Dedifferentiated amniotic fluid mesenchymal stem cell (primary cell): Measurements from ENCODE around the gene KRT79.

Experiments
- DNase-seq: peaks from one replicate; pipeline ENCODE4 v3.0.0-alpha.2; 2016; ENCODE audit errors: extremely low spot score

Gene KRT79

GRCh38 chr12:52835271-52836041, 1.3 kb upstream of the KRT79 start:
- no peak for DNase-seq

DNA sequence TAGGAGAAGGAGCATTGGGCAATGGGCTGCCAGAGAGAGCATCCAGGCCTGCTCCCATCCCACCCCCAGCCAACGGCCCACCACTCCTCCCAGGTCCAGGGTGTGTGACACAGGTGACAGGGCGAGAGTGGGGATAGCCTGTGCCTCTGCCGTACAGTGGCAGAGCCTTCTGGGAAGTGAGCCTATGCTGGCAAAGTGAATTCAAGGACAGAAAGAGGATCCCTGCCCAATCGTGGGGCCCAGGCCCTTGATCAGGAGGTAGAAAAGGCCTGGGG, 553 bp upstream of the KRT79 start:
- no peak for DNase-seq

GRCh38 chr12:52832985-52833905, 866 bp downstream of the KRT79 start:
- no peak for DNase-seq

DNA sequence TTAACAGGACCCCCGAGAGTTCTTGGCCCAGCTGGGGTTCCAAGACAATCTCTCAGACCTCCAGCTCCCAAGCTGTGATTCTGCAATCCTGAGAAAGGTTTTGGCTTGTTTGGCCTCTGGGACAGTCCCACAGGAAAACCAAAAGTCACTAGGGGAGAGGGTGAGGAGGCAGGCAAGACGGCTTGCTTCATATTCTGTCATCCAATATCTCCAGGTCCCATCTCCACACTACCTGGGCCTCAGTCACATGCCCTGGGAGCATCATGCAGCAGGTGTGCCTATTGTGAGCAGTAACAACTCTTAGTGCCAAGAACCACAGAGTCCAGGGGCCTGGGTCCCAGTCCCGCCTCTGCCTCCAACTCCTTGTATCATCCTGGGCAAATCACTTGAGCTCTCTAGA, 1.7 kb downstream of the KRT79 start:
- DNase-seq, result no peak

DNA sequence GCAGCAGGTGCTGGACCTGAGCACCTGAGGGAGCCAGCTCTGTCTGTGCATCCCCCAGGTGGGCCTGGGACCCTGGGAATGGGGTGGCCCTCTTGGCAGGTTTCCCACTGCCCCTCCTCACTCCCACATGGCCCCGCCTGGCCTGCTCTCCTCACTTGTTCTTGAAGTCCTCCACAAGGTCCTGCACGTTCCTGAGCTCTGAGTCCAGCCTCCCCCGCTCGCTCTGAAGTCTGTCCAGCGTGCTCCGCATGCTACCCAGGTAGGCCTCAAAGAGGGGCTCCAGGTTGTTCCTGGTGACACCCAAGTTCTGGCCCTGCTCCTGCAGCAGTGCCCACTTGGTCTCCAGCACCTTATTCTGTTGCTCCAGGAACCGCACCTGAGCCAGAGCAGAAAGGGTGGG, 2.9 kb downstream of the KRT79 start:
- no peak for DNase-seq

GRCh38 chr12:52829986-52830770, 3.9 kb downstream of the KRT79 start:
- DNase-seq, result no peak

DNA sequence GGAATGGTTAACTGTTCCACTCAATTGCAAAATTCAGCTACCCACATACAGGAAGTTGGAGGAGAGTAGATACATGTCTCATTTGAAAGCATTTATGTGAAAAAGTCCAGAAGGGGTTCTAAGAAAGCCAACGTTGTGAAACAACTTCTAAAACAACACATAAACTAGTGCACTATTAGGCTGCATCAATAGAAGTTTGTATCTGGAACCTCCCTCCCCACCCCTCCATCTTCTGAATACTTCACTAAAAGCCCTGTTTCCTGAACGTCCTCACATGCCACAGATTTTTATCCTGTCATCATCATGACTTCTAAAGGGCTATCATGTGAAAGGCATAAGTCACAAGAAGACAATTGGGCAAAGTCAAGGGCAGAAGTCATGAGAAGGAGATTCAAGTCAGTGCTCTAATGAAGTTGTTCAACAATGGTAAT, 5.5 kb downstream of the KRT79 start:
- no peak for DNase-seq

DNA sequence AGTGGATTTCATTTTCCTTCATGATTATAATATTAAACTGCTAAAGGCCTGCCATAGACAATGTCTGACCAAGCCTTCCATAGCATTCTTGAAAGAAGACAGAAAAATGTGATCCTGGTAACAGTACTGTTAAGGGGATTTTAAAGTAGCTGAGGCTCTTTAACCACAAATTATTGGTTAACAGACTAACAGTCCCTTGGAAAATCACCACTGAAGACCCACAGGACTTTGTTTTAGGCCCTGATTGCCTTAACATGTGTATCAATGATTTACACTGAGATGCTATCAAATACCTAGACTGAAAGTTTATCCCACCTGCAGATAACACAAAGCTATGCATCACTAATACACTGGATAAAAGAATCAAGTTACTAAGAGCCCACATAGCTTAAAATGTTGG, 6.0 kb downstream of the KRT79 start:
- no peak for DNase-seq

- DNase-seq, result no peak
These were observed 6.5 kb downstream of the KRT79 start for GRCh38 chr12:52827499-52828090.

GRCh38 chr12:52826611-52827498, 7.3 kb downstream of the KRT79 start:
- DNase-seq, result no peak

DNA sequence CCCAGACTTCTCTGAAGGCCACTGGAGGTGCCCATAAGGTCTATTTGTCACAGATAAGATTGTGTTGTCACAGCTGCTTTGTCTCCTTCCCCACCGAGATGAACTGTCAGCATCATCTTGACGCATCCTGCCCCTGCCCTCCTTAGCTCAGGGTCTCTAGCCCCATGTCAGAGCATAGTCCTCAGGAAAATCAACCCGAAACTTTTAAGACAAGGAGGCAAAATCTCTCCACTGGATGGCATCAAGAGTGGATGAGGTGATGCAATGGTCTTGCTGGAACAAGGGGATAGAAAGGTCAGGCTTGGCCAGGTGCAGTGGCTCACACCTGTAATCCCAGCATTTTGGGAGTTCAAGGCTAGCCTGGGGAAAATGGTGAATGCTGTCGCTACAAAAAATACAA, 8.2 kb downstream of the KRT79 start:
- DNase-seq, result no peak

DNA sequence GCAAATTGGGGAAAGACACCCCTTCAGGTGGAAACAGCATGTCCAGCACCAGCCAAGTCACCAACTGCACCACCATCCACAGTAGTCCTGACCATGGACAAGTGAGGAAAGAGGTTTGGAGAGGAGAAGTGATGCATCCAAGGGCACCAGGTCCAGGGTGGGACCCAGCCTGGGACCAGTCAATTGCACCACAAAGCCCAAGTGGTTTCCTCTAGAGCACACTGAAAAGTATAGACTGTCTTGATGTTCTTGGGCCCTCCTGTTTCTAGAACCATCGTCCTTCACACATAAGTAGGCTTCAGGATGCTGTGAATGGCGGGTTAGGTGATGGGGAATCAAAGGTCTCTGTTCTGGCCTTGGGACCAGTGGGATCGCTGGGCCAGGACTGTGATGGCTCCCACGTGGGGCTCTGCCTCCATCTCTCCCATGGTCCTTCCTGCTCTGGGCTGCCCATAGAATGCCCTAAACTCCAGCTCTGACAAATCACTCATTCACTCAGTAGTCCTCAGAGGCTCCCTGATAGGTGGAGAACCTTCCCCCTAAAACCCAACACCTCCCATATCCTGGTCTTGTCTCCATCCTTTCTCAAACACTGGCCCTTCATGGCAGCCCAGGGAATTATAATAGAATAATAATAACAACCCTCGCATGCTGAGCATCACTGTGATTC, 9.2 kb downstream of the KRT79 start:
- no peak for DNase-seq

DNA sequence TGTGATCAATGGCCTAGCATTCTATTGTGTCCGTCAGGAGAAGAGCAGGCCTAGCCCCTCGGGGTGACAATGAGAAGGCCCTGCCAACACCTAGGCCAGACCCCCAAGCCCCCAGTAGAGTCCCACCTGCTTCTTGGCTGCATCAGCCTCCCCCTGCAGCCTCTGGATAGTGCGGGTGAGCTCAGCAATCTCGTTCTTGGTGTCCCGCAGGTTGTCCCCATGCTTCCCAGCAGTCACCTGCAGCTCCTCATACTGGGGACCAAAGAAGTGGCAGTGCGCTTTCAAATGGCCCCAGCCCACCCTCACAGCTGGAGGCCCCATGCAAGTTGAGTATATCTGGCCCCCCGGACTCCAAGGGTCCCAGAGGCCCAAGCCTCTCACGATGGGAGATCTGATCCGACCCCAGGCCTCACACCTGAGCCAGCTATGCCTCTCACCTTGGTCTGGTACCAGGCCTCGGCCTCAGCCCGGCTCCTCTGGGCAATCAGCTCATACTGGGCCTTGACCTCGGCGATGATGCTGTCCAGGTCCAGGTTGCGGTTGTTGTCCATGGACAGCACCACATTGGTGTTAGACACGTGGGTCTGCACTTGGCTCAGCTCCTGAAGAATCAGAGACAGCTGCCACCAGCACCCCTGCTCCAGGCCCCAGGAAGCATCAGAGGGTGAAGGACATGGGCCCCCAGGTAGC, 10.2 kb downstream of the KRT79 start:
- DNase-seq, result no peak

GRCh38 chr12:52822771-52823510, 11.2 kb downstream of the KRT79 start:
- DNase-seq, result no peak

- DNase-seq, result no peak
These were observed 12.1 kb downstream of the KRT79 start for GRCh38 chr12:52821826-52822660.

DNA sequence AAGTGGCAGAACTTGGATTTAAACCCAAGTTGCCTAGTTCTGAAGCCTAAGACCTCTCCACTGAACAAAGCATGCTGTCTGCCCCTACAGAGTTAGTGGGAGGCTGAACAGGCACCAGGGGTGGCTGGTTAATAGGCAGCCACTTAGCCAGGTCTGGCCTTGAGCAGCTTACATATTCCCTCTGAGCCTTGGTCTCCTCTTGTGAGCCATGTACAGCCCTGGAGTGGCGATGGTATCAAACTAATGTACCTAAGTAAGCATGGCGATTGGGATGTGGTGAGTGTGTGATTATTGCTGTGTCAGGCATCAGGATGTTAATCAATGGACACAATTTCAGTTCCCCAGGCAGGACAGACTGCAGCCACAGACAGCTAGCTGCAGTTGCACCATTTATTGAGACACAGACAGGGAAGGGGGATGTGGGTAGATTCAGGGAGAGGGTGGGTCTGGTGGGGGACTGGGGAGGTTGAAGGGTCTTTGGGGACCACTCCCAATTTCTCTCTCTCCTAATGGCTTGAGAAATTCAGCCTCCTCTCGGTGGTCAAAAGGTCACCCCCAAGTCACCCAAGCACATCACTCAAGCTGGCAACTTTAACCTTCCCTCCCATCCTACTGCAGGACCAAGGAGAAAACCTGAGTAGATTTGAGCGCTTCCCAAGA, 12.9 kb downstream of the KRT79 start:
- no peak for DNase-seq

DNA sequence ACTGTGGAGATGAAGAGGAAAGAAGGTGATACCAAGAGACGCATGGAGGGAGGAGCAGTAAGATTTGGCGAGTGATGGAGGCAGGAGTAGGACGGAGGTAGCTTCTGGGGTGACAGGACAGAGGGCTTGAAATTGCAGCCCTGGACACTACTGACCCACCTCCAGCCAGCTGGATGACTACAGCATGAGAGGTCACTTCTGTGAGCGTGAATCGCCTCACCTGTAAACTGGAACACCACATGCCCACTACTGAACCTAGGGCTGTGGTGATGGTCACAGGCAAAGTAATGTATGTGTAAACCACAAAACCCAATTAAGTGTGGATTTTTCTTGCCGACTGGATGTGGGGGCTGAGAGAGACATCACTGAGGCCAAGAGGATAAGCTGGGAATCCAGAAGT, 13.6 kb downstream of the KRT79 start:
- DNase-seq, result no peak
